ENCODE results near the gene OR6N1.

Gene OR6N1, protein sequence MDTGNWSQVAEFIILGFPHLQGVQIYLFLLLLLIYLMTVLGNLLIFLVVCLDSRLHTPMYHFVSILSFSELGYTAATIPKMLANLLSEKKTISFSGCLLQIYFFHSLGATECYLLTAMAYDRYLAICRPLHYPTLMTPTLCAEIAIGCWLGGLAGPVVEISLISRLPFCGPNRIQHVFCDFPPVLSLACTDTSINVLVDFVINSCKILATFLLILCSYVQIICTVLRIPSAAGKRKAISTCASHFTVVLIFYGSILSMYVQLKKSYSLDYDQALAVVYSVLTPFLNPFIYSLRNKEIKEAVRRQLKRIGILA

DNA sequence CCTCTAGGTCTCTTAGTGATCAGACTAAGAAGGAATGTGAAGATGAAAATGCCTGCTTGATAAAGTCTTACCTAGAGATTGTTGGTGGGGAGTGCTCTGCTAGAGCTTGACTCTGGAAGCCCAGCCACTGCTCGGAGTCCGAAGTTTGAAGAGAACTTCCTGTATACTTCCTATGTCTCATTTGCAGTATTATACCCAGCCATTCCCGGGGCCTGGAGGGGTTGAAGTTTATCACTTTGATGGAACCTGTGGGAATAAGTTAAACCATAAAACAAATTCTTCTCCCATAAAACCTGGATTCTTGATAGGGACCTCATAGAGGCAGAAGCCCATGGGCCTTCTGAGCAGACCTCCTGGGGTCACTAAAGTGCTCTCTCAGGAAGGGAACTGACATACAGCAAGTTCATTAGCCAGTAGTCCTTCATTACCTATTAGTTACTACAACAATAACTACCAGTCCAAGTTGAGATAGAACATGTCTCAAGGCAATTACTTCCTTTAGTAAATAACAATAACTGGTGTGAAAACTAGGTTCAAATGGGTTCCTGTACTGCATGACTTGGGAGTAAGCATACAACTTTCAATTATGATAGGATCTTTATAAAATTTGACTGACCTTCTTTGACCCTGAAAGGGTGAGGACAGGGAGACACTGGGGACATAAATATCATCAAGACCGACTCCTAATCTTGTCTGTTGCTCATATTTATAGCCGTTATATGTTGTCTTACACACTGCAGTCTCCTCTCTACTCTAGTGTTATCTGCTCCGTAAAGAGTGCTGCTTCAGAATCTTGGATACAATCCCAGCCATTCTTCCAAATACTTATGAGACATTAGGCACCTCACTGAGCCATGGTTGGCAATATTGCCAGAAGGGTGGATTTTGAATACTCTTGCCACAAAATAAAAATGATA is at the start of gene OR6N1:
Gene OR6N1, minus strand, starts transcription at position 246 of the 917 bp plus-strand sequence. CDS start 5,513 bp downstream, outside the sequence.
- no peak for DNase-seq

DNA sequence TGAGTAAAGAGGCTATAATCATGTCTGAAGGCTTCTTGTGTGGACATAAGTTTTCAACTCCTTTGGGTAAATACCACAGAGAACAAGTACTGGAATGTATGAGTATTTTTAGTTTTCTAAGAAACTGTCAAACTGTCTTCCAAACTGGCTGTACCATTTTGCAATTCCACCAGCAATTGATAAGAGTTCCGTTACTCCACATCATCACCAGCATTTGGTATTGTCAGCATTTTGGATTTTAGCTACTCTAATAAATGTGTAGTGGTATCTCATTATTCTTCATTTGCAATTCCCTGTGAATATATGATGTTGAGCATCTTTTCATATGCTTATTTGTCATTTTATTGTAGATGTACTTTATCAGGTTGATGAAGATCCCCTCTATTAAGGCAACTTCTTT is 49.7 kb upstream of the OR6N1 start:
- DNase-seq, result no peak

DNA sequence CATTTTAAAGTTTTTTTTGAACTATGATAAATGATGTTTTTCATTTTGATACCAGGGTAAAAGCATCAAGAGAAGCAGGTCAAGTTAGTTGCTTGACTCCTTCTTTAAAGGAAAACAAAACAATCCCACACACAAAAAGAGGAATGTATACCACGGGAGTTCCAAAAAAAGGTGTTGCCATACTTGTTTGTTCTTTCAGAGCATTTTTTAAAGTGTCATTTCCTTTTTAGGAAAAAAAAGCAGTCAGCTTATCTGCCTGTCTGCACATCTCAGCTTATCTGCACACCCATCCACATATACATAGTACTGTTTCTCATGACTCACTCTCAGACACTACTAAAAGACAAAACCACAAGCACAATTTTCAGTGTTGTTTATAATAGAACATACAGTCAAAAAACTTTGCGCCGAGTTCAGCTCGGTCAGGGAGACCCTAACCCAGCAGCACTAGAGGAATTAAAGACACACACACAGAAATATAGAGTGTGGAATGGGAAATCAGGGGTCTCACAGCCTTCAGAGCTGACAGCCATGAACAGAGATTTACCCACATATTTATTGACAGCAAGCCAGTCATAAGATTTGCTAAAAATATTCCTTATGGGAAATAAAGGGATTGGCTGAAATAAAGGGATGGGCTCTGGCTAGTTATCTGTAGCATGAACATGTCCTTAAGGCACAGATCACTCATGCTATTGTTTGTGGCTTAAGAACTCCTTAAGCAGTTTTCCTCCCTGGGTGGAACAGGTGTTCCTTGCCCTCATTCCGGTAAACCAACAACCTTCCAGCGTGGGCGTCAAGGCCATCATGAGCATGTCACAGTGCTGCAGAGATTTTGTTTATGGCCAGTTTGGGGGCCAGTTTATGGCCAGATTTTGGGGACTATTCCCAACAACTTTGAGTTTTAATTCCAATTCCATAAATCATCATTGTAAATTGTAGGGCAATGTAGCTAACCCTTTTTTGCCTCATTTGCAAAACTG is 47.8 kb upstream of the OR6N1 start:
- DNase-seq, result no peak

DNA sequence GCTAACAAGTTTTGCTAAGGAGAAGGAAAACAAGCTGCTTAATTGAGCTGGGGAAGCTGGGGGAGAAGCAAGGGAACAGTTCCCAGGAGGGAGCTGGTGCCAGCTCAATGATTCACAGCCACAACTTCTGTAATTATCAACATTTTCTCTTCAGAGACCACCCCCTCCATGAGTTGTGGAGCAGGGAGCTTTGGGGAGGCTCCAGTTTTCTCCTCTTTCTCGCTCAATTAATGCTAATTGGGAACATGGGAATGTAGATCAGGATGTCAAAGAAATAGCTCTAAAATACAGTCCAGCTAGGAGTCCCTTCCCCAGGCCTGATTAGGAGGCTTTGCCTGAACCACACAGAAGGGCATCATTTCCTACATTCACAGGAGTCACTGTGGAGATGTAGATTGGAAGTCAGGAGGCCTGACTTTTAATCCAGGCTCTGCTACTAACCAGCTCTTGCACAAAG is 47.0 kb upstream of the OR6N1 start:
- no peak for DNase-seq

DNA sequence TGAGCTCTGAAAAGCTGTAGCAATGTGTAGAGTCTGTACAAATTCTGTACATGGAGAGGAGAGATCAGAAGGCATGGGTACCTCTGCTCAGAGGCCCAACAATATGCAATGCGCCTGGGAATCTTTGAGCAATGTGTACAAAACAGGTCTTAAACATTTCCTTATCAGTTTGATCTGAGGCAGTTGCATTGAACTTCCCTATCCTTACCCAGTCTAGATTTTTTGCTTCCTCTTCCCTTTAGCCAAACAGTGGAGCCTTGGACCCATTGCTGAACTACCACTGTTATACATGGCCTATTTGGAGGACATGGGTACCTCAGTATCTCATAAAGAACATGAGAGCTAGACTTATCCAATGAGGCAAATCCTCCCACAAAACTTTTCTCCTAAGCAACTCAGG is 46.6 kb upstream of the OR6N1 start:
- DNase-seq, result no peak

DNA sequence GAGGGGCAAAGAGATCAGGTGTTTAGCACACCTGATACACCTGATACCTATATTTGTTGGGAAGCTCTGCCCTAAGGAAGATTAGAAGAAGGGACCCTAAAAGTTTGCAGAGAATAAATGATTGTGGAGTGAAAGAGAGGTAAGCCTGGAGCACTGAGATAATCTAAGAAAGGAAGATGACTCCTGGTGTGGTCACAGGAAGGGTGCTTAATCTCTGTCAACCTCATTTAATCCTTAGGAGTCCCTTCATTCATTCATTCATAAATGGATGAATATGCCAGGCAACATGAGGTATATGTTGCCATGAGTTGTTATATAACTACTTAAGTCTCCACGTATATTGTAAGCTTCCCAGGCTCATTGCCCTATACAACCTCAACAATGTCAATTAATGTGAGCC is 43.0 kb upstream of the OR6N1 start:
- no peak for DNase-seq

DNA sequence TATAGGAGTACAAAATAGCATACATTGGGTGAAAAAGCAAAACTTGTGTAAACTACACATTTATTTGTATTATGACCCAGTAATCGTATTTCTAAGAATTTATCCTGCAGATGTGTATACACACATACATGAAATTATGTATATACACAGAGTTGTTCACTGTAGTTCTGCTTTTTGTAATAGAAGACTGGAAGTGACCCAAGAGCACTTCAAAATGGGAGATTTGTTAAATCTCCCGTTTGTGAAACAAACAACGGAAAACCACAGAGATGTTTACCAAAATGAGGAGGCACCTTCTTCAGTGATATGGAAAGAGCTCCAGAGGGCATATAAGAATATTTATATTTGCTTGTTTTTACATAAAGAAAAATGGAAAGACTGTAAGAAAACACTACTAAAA is 41.2 kb upstream of the OR6N1 start:
- DNase-seq, result no peak

DNA sequence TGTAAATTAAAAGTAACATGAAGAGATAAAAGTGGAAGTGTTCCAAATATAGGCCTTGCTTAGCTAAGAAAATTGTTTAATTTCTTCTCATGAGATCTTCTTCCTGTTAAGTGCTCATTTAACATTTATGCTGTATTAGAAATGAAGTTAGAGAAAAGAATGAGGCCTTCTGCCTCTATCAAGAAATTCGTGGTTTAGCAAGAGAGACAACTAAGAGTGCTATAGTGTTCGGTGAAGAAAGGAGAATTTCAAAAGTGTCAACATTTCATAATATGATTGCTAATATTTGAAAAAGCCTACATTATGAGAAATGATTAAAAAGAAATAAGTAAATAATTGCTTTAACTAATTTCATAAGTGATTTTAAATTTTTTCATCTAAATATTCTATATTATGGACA is 40.3 kb upstream of the OR6N1 start:
- DNase-seq, result no peak

DNA sequence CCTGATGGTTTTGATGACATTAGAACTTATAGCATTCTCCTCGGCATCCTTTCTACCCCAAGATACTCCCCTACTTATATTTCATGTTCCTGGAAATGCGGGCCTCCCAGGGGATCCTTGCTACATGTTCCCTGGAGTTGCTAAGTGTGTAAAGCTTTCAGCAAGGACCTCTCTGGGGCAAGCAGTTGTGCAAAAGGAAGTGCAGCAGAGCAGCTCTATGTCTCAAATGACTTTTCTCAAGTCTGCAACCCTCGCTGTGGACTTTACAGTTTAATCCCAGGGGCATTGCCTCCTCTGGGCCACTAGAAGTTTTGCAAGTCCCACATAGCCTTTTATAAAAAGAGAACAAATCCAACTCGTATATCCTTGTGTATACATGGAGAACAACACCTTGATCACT is 38.3 kb upstream of the OR6N1 start:
- no peak for DNase-seq

DNA sequence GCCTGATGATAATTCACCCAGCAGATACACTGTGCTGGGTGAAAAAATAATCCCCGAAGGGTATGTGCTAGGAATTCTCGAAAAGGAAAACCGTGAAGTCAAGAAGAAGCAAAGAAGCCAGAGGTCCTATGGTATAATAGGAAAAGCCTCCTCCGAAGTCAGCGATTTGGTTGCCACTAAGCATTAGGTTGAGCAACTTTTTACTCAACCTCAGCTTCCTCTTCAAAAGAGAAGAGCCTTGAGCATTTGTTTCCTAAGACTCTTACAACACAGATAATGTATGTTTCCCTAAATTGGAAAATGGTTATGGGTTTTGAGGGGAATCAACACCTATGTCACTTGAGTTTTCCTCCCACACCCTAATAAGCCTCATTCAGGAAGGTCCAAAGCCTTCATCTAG is 37.9 kb upstream of the OR6N1 start:
- no peak for DNase-seq

DNA sequence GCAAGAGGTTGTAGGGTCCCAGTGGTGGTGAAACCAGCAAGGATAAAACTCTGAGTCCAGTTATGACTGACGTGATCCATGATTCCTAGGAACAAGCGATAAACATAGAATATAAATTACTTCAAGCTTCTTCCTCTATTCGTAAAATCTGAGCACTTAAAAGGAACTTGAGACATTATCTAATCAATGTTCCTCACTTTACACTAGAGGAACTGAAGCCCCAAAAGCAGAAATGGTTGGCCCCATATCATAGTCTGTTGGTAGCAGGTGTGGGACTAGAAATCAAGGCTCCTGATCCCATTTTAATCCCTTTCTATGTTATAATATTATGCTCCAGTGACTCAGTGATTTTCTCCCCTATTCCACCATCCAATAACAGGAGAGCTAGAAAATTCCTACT is 37.3 kb upstream of the OR6N1 start:
- DNase-seq, result no peak

DNA sequence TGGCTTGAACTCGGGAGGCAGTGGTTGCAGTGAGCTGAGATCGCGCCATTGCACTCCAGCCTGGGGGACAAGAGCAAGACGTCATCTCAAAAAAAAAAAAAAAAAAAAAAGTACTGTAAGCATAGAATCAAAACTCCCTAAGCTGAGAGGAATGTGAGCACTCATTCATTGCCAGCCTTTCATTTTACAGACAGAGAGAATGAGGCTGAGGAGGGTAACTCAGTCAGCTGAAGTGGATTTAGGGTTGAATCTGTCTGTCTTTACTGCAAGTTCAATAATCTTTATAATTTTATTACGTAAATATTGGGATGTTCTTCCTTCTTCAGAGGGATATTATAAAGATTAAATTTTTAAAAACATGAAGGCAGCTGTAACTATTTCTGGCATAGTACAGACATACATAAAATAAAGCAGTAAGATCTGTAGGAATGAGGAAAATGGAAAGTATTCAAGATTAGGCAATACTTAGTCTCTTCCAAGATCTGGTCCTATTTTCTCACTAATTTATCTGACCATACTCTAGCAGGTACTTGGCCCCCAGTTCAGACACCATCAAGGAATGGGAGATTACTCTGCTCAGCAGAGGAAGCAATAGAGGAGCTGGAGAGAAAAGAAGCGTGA is 35.0 kb upstream of the OR6N1 start:
- DNase-seq, result no peak

DNA sequence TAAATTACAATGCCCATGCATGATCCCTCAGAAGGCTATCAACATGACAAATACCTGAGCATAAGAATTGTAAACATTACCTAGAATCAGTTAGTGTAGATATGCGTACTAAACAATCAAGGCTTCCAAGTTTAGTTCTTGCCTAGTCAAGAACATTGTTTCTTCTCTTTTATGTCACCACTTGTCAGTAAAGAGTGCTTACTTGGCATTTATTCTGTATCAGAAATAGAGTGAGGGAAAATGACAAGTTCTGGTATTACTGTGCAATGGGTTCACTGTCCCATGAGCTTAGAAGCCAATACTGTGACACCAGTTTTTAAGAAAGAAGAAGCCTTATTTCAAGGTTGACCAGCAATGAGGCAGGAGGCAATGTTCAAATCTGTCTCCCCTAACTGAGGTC is 31.7 kb upstream of the OR6N1 start:
- DNase-seq, result no peak

DNA sequence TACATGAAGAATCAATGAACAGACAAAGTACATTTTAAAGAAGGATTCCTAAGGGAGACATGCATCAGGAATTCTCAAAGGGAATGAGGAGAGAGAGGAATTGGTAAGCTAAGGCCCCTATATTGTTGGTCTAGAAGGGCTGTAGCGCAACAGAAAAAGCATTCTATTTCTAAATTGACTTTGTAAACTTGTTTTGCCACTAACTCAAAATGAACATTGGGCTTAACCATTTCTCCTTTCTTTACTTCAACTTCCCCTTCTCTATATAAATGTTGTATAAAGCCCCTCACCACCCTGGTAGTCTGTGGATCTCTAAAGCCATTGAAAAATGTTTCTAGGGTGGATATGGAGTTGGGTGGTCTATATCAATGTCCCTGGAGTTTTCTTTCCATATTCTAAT is 29.4 kb upstream of the OR6N1 start:
- DNase-seq, result no peak

DNA sequence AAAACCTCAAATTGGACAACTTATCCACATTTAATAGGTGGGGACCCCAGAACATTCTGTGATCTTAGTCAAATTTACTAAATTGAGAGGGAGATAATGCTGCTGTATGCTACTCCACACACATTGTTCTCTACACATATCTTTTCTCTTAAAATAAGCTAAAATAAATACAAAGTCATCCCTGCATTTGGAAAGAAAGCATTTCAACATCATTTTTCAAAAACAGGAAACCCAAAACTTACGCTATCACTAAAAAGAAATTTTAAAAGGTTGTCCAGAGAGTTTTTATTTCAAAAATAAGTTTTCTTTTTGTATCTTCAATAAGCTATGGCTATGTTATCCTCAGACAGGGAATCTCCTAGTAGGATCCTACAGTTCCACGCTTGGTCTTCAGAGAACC is 28.5 kb upstream of the OR6N1 start:
- no peak for DNase-seq

DNA sequence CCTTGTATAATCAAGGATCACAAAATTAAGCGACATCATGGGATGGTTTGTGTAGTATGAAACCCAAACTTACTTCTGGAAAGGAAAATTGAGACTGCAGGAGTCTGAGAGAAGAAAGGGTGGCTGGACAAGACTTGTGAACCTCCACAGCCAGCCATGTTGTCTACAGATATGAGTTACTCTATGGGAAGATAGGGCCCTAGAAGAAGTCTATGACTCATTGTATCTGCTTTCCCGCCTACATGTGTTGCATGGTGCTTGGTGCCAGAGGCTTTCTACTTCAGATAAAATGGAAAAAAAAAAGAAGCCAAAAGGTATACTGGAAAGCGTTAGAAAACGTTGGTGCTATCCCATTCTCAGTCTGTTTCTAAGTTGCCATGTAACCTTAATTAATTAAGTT is 27.7 kb upstream of the OR6N1 start:
- DNase-seq, result no peak

DNA sequence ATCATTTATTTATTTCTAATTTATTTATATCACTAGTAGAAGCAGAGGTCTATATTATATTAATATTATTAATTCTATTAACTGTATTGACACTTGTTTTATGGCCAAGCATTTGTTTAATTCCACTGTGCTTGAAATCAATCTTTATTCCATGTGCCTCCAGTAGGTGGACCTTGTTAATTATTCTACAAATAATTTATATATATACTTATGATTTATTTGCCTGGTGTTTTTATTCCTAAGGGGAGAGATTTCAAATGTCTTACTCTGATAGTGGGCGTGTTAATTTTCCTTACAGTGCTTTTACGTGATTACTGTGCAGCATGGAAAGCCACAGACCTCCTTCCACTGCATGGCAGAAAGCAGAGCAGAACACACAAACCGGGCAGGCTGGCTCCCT is 26.5 kb upstream of the OR6N1 start:
- DNase-seq, result no peak

DNA sequence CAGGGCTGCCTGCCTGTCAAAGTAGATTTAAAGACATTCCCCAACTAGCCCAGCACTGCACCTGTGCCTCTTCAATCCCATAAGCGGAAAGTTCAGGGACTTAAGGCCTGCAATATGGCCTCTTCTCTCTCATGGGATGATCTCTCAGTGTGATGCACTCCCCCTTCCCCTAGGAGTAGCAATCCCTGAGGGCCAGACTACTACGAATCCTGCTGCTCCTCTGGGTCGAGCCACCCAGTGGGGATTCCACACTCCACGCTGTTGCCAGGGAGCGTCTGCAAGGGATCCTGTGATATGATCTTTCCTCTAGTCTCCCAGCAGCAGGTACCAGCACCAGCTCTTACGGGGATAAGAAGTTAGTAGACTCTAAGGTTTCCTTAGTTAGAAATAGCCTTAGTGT is 22.3 kb upstream of the OR6N1 start:
- no peak for DNase-seq

DNA sequence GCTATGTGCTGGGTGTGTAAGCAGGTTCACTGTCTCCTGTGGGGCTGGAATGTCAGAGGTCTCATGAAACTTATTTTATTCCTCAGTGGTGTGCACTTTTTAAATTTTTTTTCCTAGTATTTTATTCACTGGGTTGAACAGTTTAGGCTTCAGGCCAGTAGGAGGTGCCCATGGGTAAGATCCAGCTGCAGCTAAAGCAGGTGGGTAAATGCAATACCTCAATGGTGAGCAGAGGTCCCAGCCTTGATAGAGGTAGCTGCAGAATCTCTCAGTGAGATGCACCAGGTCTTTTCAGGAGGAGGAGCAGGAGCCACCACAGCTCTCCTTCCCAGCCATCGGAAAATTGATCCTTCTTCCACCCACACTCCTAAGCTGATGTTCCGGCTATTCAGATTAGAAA is 21.6 kb upstream of the OR6N1 start:
- no peak for DNase-seq

DNA sequence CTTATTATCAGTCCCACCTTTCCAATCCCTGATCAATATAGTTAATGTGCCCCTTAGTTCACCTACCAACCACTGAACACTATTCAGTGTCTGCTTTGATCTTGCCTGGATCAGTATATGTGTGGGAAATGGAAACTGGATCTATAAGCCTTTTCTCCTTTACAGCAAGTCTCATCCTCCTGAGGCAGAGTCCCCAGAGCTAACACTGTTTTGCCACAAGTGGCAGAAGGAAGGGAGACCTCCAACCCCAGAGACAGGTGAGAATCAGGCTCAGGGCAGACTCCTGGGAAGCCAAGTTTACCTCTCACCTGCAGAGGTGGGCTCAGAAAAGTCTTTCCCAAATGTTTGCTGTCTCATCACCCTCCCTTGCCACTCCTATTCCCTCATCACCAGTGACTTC is 9.1 kb upstream of the OR6N1 start, which contains the start of gene OR6N2:
Gene OR6N2, minus strand, starts transcription at position 101 of the 400 bp plus-strand sequence. CDS start 3,569 bp downstream, outside the sequence.
- DNase-seq, result no peak

DNA sequence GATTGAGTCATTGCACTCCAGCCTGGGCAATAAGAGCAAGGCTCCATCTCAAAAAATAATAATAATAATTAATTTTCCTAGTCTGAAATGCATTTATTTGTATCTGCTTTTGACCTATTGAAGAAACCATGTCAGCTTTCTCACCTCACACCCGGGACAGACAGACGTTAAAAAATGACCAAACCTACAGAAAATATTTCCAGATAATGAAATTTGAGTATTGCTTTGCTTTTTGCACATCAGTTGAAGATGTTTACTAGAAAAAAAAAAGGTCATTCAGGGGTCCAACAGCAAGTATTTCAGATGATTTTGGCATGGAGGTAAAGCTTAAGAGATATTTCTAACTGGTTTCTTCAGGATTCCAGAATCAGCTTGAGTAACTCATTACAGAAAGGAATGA is 17.6 kb downstream of the OR6N1 start, which contains the start of gene OR6K6:
Gene OR6K6, plus strand, starts transcription at position 301 of the 400 bp plus-strand sequence. CDS start 168 bp downstream, outside the sequence.
- no peak for DNase-seq

DNA sequence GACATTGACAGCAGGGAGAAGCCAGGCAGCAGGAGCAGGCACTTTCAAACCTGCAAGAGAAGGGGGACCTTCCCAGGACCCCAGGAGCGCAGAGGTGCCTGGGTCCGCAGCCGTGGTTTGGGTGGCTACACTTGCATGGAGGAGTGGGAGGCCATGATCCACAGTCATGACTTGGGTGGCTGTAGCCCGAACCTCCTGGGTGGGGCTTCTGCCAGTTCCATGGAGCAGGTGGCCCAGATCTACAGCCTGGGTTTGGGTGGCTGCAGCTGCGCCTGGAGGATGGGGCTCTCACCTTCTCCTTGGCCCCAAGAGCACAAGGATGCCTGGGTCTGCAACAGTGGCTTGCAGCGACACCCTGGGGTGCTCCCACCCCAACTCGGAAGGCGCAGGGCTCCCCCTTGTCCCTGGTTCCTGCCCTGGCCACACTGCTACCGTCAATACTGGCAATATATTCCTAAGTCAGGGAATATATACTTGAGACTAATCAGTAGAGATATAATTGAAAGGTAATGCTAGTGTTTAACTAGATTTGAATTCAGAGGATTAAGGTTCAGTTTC is 19.8 kb downstream of the OR6N1 start:
- DNase-seq, result no peak
